MV-4-11 (cell line): ENCODE data around the gene MAD2L1.
"Not testable (repeated sequence)": the region's sequence is repeated elsewhere in the genome, so short reads cannot be mapped to it uniquely, and the experiment has no call there.

Experiments
- DNase-seq: peaks from one replicate; lab custom pipeline; 2025; lab: John Stamatoyannopoulos, UW

MAD2L1 gene

GRCh38 chr4:120066517-120067340 is at the start of gene MAD2L1:
Gene MAD2L1 (minus strand): TSS chr4:120066848. CDS start chr4:120066734, 114 bp downstream.
- peak; percentile 98 for DNase-seq

- DNase-seq, result no peak
Measured at GRCh38 chr4:120111745-120112144, 45.1 kb upstream of the MAD2L1 start.

- DNase-seq, result no peak
Measured at GRCh38 chr4:120109406-120109805, 42.8 kb upstream of the MAD2L1 start.

- peak; percentile 81 for DNase-seq
Measured at GRCh38 chr4:120105472-120105871, 38.8 kb upstream of the MAD2L1 start.

GRCh38 chr4:120096508-120097297 is 30.1 kb upstream of the MAD2L1 start:
- DNase-seq, result no peak

GRCh38 chr4:120088507-120088906 is 21.9 kb upstream of the MAD2L1 start:
- peak; percentile 96 for DNase-seq

GRCh38 chr4:120088066-120088465 is 21.4 kb upstream of the MAD2L1 start:
- not testable (repeated sequence) for DNase-seq

- DNase-seq, result peak; percentile 7
Measured at GRCh38 chr4:120085705-120086104, 19.1 kb upstream of the MAD2L1 start.

GRCh38 chr4:120084327-120084726 is 17.7 kb upstream of the MAD2L1 start:
- no peak for DNase-seq

- DNase-seq, result no peak
Measured at GRCh38 chr4:120083152-120083551, 16.5 kb upstream of the MAD2L1 start.

- no peak for DNase-seq
Measured at GRCh38 chr4:120082251-120082650, 15.6 kb upstream of the MAD2L1 start.

- no peak for DNase-seq
Measured at GRCh38 chr4:120081726-120082125, 15.1 kb upstream of the MAD2L1 start.

GRCh38 chr4:120080533-120080932 is 13.9 kb upstream of the MAD2L1 start:
- no peak for DNase-seq

GRCh38 chr4:120079839-120080520 is 13.3 kb upstream of the MAD2L1 start:
- no peak for DNase-seq

GRCh38 chr4:120078216-120078615 is 11.6 kb upstream of the MAD2L1 start:
- DNase-seq, result no peak

GRCh38 chr4:120071192-120071795 is 4.6 kb upstream of the MAD2L1 start:
- peak; percentile 56 for DNase-seq

- DNase-seq, result no peak
Measured at GRCh38 chr4:120070196-120070595, 3.5 kb upstream of the MAD2L1 start.

- peak; percentile 68 for DNase-seq
Measured at GRCh38 chr4:120065974-120066516, 603 bp downstream of the MAD2L1 start.

- DNase-seq, result no peak
Measured at GRCh38 chr4:120064887-120065286, 1.8 kb downstream of the MAD2L1 start.

GRCh38 chr4:120063711-120064110 is 2.9 kb downstream of the MAD2L1 start:
- DNase-seq, result not testable (repeated sequence)

GRCh38 chr4:120062663-120063195 is 3.9 kb downstream of the MAD2L1 start:
- no peak for DNase-seq
